ENCODE data around the gene C1QBP.

GRCh38 chr17:5439446-5439764, 450 bp upstream of the C1QBP start:
- TF ChIP-seq CTCF (IDR thresholded peaks at IDR 0.05) (peak in 1 of 4 experiments; percentile 4), POLR2A (IDR thresholded peaks at IDR 0.05) (no peak), POLR2AphosphoS5 (IDR thresholded peaks at IDR 0.05) (no peak), EP300 (IDR thresholded peaks at IDR 0.05) (no peak)
